SK-N-SH treated with all-trans-retinoic acid at 6 μM for 48 hours (cell line): ENCODE data around the gene RABGAP1L.

ENCODE experiments used
- BACH2 ChIP-seq: fragments of 250-450 bp; sonication (Bioruptor Pico); IDR thresholded peaks from 2 replicates; pipeline ENCODE4 v1.9.0; 2021; ENCODE audit warnings: mild to moderate bottlenecking, borderline replicate concordance
- GLIS3 ChIP-seq: fragments of 250-450 bp; sonication (Bioruptor Pico); IDR thresholded peaks from 2 replicates; pipeline ENCODE4 v1.5.0; 2020; ENCODE audit warnings: mild to moderate bottlenecking, moderate library complexity
- OSR1 ChIP-seq: fragments of 250-450 bp; sonication (Bioruptor Pico); IDR thresholded peaks from 2 replicates; pipeline ENCODE4 v1.8.0; 2022; ENCODE audit warnings: moderate library complexity, mild to moderate bottlenecking, inconsistent platforms
- PPARA ChIP-seq: fragments of 250-450 bp; sonication (Bioruptor Pico); IDR thresholded peaks from 2 replicates; pipeline ENCODE4 v1.5.0; 2020; ENCODE audit warnings: mild to moderate bottlenecking, borderline replicate concordance
- TCF4 ChIP-seq: fragments of 250-450 bp; sonication (Bioruptor Pico); IDR thresholded peaks from 2 replicates; pipeline ENCODE4 v1.8.0; 2021; ENCODE audit warnings: mild to moderate bottlenecking, moderate library complexity, borderline replicate concordance
- ZFP30 ChIP-seq: fragments of 450-650 bp; formaldehyde crosslinking; IDR thresholded peaks from 2 replicates; pipeline ENCODE4 v1.5.0; 2022; ENCODE audit warnings: mild to moderate bottlenecking, moderate library complexity
- ZNF70 ChIP-seq: fragments of 450-650 bp; formaldehyde crosslinking; IDR thresholded peaks from 2 replicates; pipeline ENCODE4 v1.5.0; 2020; ENCODE audit warnings: mild to moderate bottlenecking, moderate library complexity
- ZNF8 ChIP-seq: fragments of 450-650 bp; formaldehyde crosslinking; IDR thresholded peaks from 2 replicates; pipeline ENCODE4 v1.5.0; 2020; ENCODE audit warnings: mild to moderate bottlenecking, moderate library complexity
- TF ChIP-seq, protein P1 (sequence below): fragments of 250-450 bp; sonication (Bioruptor Pico); IDR thresholded peaks from 2 replicates; pipeline ENCODE4 v1.5.1; 2020; ENCODE audit warnings: low read depth, mild to moderate bottlenecking, moderate library complexity
- TF ChIP-seq, protein P2 (sequence below): fragments of 250-450 bp; sonication (Bioruptor Pico); IDR thresholded peaks from 2 replicates; pipeline ENCODE4 v1.8.0; 2020; ENCODE audit warnings: mild to moderate bottlenecking, moderate library complexity, borderline replicate concordance

DNA sequence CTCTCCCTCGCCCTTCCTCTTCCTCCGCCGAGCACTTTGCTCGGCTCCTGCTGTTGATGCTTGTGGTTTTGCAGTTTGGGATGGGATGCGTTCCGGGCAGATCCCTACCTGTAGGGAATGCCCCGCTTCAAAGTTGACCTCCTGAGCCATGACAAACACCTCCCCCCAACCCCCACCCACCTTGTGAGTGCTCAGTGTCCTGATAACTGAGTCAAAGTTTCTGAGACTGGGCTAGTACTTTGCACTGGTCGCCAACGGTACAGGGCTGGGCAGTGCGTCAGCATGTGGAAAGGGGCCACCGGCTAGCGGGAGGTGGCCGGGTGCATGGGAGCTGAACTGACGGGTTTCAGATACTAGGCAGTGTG, 771 bp downstream of the RABGAP1L start:
- no peak for TF ChIP-seq ZNF70 (CRISPR knock-in tag)
- no peak for TF ChIP-seq ZFP30 (CRISPR knock-in tag)
- no peak for TF ChIP-seq GLIS3 (CRISPR knock-in tag)
- no peak for TF ChIP-seq ZNF8 (CRISPR knock-in tag)
- TF ChIP-seq PPARA (CRISPR knock-in tag): no peak
- TF ChIP-seq, protein P1, sequence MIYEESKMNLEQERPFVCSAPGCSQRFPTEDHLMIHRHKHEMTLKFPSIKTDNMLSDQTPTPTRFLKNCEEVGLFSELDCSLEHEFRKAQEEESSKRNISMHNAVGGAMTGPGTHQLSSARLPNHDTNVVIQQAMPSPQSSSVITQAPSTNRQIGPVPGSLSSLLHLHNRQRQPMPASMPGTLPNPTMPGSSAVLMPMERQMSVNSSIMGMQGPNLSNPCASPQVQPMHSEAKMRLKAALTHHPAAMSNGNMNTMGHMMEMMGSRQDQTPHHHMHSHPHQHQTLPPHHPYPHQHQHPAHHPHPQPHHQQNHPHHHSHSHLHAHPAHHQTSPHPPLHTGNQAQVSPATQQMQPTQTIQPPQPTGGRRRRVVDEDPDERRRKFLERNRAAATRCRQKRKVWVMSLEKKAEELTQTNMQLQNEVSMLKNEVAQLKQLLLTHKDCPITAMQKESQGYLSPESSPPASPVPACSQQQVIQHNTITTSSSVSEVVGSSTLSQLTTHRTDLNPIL: no peak
- TF ChIP-seq, protein P2, sequence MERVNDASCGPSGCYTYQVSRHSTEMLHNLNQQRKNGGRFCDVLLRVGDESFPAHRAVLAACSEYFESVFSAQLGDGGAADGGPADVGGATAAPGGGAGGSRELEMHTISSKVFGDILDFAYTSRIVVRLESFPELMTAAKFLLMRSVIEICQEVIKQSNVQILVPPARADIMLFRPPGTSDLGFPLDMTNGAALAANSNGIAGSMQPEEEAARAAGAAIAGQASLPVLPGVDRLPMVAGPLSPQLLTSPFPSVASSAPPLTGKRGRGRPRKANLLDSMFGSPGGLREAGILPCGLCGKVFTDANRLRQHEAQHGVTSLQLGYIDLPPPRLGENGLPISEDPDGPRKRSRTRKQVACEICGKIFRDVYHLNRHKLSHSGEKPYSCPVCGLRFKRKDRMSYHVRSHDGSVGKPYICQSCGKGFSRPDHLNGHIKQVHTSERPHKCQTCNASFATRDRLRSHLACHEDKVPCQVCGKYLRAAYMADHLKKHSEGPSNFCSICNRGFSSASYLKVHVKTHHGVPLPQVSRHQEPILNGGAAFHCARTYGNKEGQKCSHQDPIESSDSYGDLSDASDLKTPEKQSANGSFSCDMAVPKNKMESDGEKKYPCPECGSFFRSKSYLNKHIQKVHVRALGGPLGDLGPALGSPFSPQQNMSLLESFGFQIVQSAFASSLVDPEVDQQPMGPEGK (CRISPR knock-in tag): no peak
- TF ChIP-seq OSR1 (CRISPR knock-in tag): no peak
- TF ChIP-seq BACH2 (CRISPR knock-in tag): no peak
- TF ChIP-seq TCF4 (CRISPR knock-in tag): no peak
